OCI-LY1 (cell line): Measurements from ENCODE around the gene LRMDA.

Source experiments
- CTCF ChIP-seq: fragments of 200-600 bp; sonication (generic), shearing (Covaris generic); IDR thresholded peaks from 2 replicates; pipeline ENCODE4 v1.5.1; 2017; ENCODE audit warnings: mild to moderate bottlenecking, antibody characterized with exemption, low read length, moderate library complexity, mixed read lengths
- EZH2 ChIP-seq: fragments of 200-600 bp; sonication (generic), shearing (Covaris generic); IDR thresholded peaks from 2 replicates; pipeline ENCODE4 v1.8.0; 2017; ENCODE audit warnings: borderline replicate concordance, mixed run types, mild to moderate bottlenecking, antibody characterized with exemption, low read length, moderate library complexity, mixed read lengths

GRCh38 chr10:76492678-76493472 is 1061.5 kb downstream of the LRMDA start:
- TF ChIP-seq CTCF (no peak), EZH2 (no peak)
